H9 (cell line): ENCODE measurements around the gene TMEM39A. TPM values are rescaled to one million over a fixed set of nuclear protein-coding genes. Genes with fewer than 3 reads are reported as not detected.

Source experiments
- DNase-seq: peaks from one replicate; pipeline ENCODE4 v3.0.0-alpha.2; 2017
- H2AFZ ChIP-seq: one replicate; pipeline ENCODE4 v1.6.1; 2013; ENCODE audit warnings: mild to moderate bottlenecking, low read length, control low read depth, moderate library complexity
- H2AK5ac ChIP-seq: 2 replicates; pipeline ENCODE4 v1.6.1; 2013; ENCODE audit warnings: low read length, control low read depth, mixed read lengths; ENCODE audit not compliant: insufficient read length
- H2BK120ac ChIP-seq: one replicate; pipeline ENCODE4 v1.6.1; 2013; ENCODE audit warnings: low read depth, mild to moderate bottlenecking, low read length, control low read depth, inconsistent platforms; ENCODE audit not compliant: poor library complexity, severe bottlenecking
- H2BK12ac ChIP-seq: 2 replicates; pipeline ENCODE4 v1.6.1; 2013; ENCODE audit warnings: low read length, control low read depth, mixed read lengths, low read depth; ENCODE audit not compliant: insufficient read length
- H2BK15ac ChIP-seq: 2 replicates; pipeline ENCODE4 v1.6.1; 2013; ENCODE audit warnings: low read depth, low read length, control low read depth
- H2BK20ac ChIP-seq: one replicate; pipeline ENCODE4 v1.6.1; 2013; ENCODE audit warnings: low read depth, mild to moderate bottlenecking, low read length, control low read depth, inconsistent platforms; ENCODE audit not compliant: poor library complexity, severe bottlenecking
- H2BK5ac ChIP-seq: 2 replicates; pipeline ENCODE4 v1.6.1; 2013; ENCODE audit warnings: low read length, control low read depth, mixed read lengths; ENCODE audit not compliant: insufficient read length
- H3K14ac ChIP-seq: 2 replicates; pipeline ENCODE4 v1.6.1; 2013; ENCODE audit warnings: low read length, control low read depth; ENCODE audit not compliant: insufficient read depth
- H3K18ac ChIP-seq: 2 replicates; pipeline ENCODE4 v1.6.1; 2013; ENCODE audit warnings: low read depth, mild to moderate bottlenecking, mixed read lengths, low read length, control low read depth; ENCODE audit not compliant: insufficient read length
- H3K23ac ChIP-seq: 2 replicates; pipeline ENCODE4 v1.6.1; 2013; ENCODE audit warnings: low read length, control low read depth, mixed read lengths, low read depth; ENCODE audit not compliant: insufficient read length
- H3K23me2 ChIP-seq: 2 replicates; pipeline ENCODE4 v1.6.1; 2013; ENCODE audit warnings: low read depth, mild to moderate bottlenecking, mixed read lengths, low read length, control low read depth; ENCODE audit not compliant: insufficient read length, poor library complexity, severe bottlenecking
- H3K27ac ChIP-seq: 2 replicates; pipeline ENCODE4 v1.5.1; 2013; ENCODE audit warnings: low read length, control low read depth, mixed read lengths, low read depth; ENCODE audit not compliant: insufficient read length
- H3K27me3 ChIP-seq: 2 replicates; pipeline ENCODE4 v1.6.1; 2013; ENCODE audit warnings: low read length, control low read depth, inconsistent platforms; ENCODE audit not compliant: insufficient read depth
- H3K4ac ChIP-seq: 2 replicates; pipeline ENCODE4 v1.6.1; 2013; ENCODE audit warnings: low read depth, mild to moderate bottlenecking, control low read depth, inconsistent platforms, low read length, moderate library complexity
- H3K4me1 ChIP-seq: 2 replicates; pipeline ENCODE4 v1.6.1; 2013; ENCODE audit warnings: low read length, control low read depth, inconsistent platforms; ENCODE audit not compliant: insufficient read depth
- H3K4me2 ChIP-seq: 2 replicates; pipeline ENCODE4 v1.6.1; 2013; ENCODE audit warnings: low read length, control low read depth, mixed read lengths; ENCODE audit not compliant: insufficient read length, insufficient read depth
- H3K56ac ChIP-seq: 2 replicates; pipeline ENCODE4 v1.6.1; 2013; ENCODE audit warnings: low read depth, mild to moderate bottlenecking, mixed read lengths, low read length, control low read depth; ENCODE audit not compliant: insufficient read length
- H3K79me1 ChIP-seq: 2 replicates; pipeline ENCODE4 v1.6.1; 2013; ENCODE audit warnings: low read depth, mild to moderate bottlenecking, moderate library complexity, low read length, control low read depth, inconsistent platforms; ENCODE audit not compliant: insufficient read depth, poor library complexity, severe bottlenecking
- H3K79me2 ChIP-seq: 2 replicates; pipeline ENCODE4 v1.6.1; 2013; ENCODE audit warnings: low read length, control low read depth, inconsistent platforms; ENCODE audit not compliant: insufficient read depth
- H3K9ac ChIP-seq: 2 replicates; pipeline ENCODE4 v1.6.1; 2013; ENCODE audit warnings: low read length, control low read depth, mixed read lengths; ENCODE audit not compliant: insufficient read length; ENCODE audit errors: extremely low read depth
- H3K9me3 ChIP-seq: one replicate; pipeline ENCODE4 v1.6.1; 2013; ENCODE audit warnings: low read depth, low read length, inconsistent platforms; ENCODE audit not compliant: control insufficient read depth
- H3T11ph ChIP-seq: one replicate; pipeline ENCODE4 v1.6.1; 2013; ENCODE audit warnings: mild to moderate bottlenecking, low read length, control low read depth, inconsistent platforms
- H4K20me1 ChIP-seq: one replicate; pipeline ENCODE4 v1.6.1; 2013; ENCODE audit not compliant: control insufficient read depth, insufficient read length, insufficient read depth
- H4K5ac ChIP-seq: 2 replicates; pipeline ENCODE4 v1.6.1; 2013; ENCODE audit warnings: low read depth, mild to moderate bottlenecking, mixed read lengths, low read length, control low read depth; ENCODE audit not compliant: insufficient read length
- H4K8ac ChIP-seq: replicated peaks from 2 replicates; pipeline ENCODE4 v1.6.1; 2013; ENCODE audit warnings: low read length, control low read depth, mixed read lengths, low read depth; ENCODE audit not compliant: insufficient read length
- H4K91ac ChIP-seq: 2 replicates; pipeline ENCODE4 v1.6.1; 2013; ENCODE audit warnings: low read depth, mild to moderate bottlenecking, moderate library complexity, mixed read lengths, low read length, control low read depth; ENCODE audit not compliant: insufficient read length
- H3K27ac Mint-ChIP-seq, 3 experiments: 2 replicates in 2 of 3; 3 replicates in 1 of 3; pipeline ENCODE4 v1.8.0; 2020 to 2021; ENCODE audit warnings: mixed read lengths in 3 of 3, mild to moderate bottlenecking in 1 of 3, moderate library complexity in 1 of 3
- H3K27me3 Mint-ChIP-seq: 2 replicates; pipeline ENCODE4 v1.8.0; 2021; ENCODE audit warnings: low read depth, mild to moderate bottlenecking, moderate library complexity, mixed read lengths
- H3K36me3 Mint-ChIP-seq, 3 experiments: 2 replicates in 2 of 3; 3 replicates in 1 of 3; pipeline ENCODE4 v1.8.0; 2020 to 2021; ENCODE audit warnings: low read depth in 3 of 3, mixed read lengths in 3 of 3; ENCODE audit not compliant: insufficient read depth in 1 of 3
- H3K4me1 Mint-ChIP-seq, 2 experiments: 2 replicates each; pipeline ENCODE4 v1.8.0; 2020; ENCODE audit warnings: mixed read lengths in 2 of 2
- H3K4me3 Mint-ChIP-seq, 2 experiments: 2 replicates in 1 of 2; 3 replicates in 1 of 2; pipeline ENCODE4 v1.8.0; 2020 to 2021; ENCODE audit warnings: mild to moderate bottlenecking in 2 of 2, mixed read lengths in 2 of 2, moderate library complexity in 1 of 2
- H3K9me3 Mint-ChIP-seq, 2 experiments: 2 replicates in 1 of 2; 3 replicates in 1 of 2; pipeline ENCODE4 v1.8.0; 2020; ENCODE audit warnings: mild to moderate bottlenecking in 2 of 2, mixed read lengths in 2 of 2, moderate library complexity in 1 of 2
- WGBS: extraction: QIAGEN DNeasy Blood & Tissue Kit; methylation state at CpG from one replicate; pipeline ENCODE4 v1.1.7; 2013; ENCODE audit warnings: missing lambda C conversion rate, low lambda C conversion rate, mixed read lengths; ENCODE audit not compliant: insufficient read length; ENCODE audit errors: extremely low coverage; 5-methylcytosine and 5-hydroxymethylcytosine counted together
- total RNA-seq: library from RNA; stranded (reverse); gene quantifications from 2 replicates; pipeline ENCODE4 v1.2.1, GENCODE V29; 2021
- TF ChIP-seq, protein P1 (sequence below): fragments of 200-600 bp; sonication (generic); conservative IDR thresholded peaks from 3 replicates; pipeline ENCODE4 v1.8.0; 2021; ENCODE audit warnings: antibody characterized with exemption, mild to moderate bottlenecking

Gene TMEM39A
- total RNA-seq, 1 experiment from 2014 or later = 45.0 TPM

DNA sequence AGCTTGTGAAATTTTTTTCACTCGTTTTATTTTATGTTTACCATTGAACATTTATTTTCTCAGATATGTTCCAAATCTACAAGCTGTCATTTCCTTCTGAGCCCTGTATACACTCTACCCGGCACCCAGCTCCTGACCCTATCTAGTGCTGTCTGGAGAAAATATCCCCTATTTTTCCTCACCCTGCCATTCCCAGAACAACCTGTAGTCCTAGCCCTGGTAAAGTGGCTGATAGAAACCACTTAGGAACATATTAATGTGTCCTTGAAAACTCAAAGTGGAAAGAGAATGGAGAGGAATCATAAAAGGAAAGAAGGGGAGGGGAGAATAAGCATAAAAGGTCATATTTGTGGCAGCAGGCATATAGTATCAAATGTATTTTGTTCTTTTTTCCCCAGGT is 26.7 kb upstream of the TMEM39A start:
- no peak overlapping the region for H3K18ac ChIP-seq
- H3K9me3 Mint-ChIP-seq = no peaks in the 10 kb centered on the region
- H3K36me3 Mint-ChIP-seq = peaks cover 10 to 30% (median 29%) of the 10 kb centered on the region in 3 experiments; a peak in 6 of 7 replicates
- no peak overlapping the region for H4K91ac ChIP-seq
- H3K79me2 ChIP-seq = no peaks in the 10 kb centered on the region
- no CpG with 5 or more reads among the region's 2 CpGs for WGBS
- no peaks in the 10 kb centered on the region for H3K79me1 ChIP-seq
- no peak overlapping the region for H3K14ac ChIP-seq
- no peak overlapping the region for H3T11ph ChIP-seq
- H2AFZ ChIP-seq = no peak overlapping the region
- H3K9ac ChIP-seq = no peak overlapping the region
- no peaks in the 10 kb centered on the region for H3K27me3 ChIP-seq
- H3K4me2 ChIP-seq = no peak overlapping the region
- H4K5ac ChIP-seq = no peak overlapping the region
- no peak overlapping the region for H3K27ac ChIP-seq
- no peak overlapping the region for H3K4ac ChIP-seq
- no peak overlapping the region for H2AK5ac ChIP-seq
- no peaks in the 10 kb centered on the region for H3K27me3 Mint-ChIP-seq
- no peak overlapping the region for H2BK120ac ChIP-seq
- H3K23me2 ChIP-seq = no peaks in the 10 kb centered on the region
- no peaks in the 10 kb centered on the region for H3K9me3 ChIP-seq
- no peak overlapping the region; a peak in 1 of 7 replicates for H3K27ac Mint-ChIP-seq
- no peak overlapping the region for H2BK5ac ChIP-seq
- no peak overlapping the region for H3K23ac ChIP-seq
- H3K56ac ChIP-seq = no peak overlapping the region
- TF ChIP-seq, protein P1, sequence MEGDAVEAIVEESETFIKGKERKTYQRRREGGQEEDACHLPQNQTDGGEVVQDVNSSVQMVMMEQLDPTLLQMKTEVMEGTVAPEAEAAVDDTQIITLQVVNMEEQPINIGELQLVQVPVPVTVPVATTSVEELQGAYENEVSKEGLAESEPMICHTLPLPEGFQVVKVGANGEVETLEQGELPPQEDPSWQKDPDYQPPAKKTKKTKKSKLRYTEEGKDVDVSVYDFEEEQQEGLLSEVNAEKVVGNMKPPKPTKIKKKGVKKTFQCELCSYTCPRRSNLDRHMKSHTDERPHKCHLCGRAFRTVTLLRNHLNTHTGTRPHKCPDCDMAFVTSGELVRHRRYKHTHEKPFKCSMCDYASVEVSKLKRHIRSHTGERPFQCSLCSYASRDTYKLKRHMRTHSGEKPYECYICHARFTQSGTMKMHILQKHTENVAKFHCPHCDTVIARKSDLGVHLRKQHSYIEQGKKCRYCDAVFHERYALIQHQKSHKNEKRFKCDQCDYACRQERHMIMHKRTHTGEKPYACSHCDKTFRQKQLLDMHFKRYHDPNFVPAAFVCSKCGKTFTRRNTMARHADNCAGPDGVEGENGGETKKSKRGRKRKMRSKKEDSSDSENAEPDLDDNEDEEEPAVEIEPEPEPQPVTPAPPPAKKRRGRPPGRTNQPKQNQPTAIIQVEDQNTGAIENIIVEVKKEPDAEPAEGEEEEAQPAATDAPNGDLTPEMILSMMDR = 0 out of 3 replicates have a peak, but pooled peaks have one; percentile 20
- H2BK12ac ChIP-seq = no peak overlapping the region
- no peaks in the 10 kb centered on the region for H3K4me1 ChIP-seq
- no peak overlapping the region for H4K8ac ChIP-seq
- no peak for DNase-seq
- no peak overlapping the region for H3K4me3 Mint-ChIP-seq
- H4K20me1 ChIP-seq = no peaks in the 10 kb centered on the region
- no peak overlapping the region for H2BK20ac ChIP-seq
- H2BK15ac ChIP-seq = no peak overlapping the region
- H3K4me1 Mint-ChIP-seq = no peaks in the 10 kb centered on the region
